HG03060 (cell line): ENCODE results near the gene CAPNS1.
"Not testable (repeated sequence)": the region's sequence is repeated elsewhere in the genome, so short reads cannot be mapped to it uniquely, and the experiment has no call there.

Experiments used
- ATAC-seq: cut with Tn5 transposase; IDR thresholded peaks from one replicate; pipeline ENCODE4 v1.9.1; 2021; ENCODE audit warnings: low read depth, moderate number of reproducible peaks; ENCODE audit not compliant: unreplicated experiment

Gene CAPNS1

DNA sequence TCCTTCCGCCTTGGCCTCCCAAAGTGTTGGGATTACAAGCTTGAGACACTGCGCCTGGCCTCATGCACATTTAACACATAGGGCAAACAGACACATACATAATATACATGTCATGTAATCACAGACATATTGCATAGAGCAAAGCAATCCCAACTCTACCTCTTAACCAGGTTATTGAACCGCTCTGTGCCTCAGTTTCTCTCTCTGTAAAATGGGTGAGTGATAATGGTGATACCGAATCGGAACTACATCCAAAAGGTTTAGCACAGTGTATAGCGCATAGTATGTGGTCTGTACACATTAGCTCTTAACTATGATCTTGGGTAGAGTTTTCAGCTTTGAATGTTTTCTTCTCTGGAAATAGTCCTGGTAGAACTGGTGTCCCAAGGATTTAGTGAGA lies 4.8 kb downstream of the CAPNS1 start:
- ATAC-seq: no peak

- ATAC-seq: no peak
Measured at GRCh38 chr19:36149673-36150406, 10.0 kb downstream of the CAPNS1 start.

DNA sequence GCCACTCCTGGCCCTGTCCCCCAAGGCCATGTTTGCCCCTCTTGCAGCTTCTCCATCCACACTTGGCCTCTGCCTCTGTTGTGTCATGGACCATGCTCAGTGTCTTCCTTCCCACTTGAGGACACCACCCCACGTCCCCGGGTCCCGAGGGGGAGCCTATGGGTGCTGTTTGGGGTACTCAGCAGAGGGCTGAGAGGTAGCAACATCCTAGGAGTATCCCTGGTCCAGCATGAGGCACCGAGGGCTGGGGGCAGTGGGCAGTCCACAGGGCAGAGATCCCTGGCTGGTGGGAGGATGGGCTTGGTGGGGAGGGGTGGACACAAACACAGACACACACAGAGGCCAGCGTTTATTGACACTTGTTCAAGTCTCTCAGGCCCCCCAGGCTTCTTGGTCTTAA lies 10.7 kb downstream of the CAPNS1 start:
- no peak for ATAC-seq

- no peak for ATAC-seq
Measured at GRCh38 chr19:36151144-36152018, 11.5 kb downstream of the CAPNS1 start.

DNA sequence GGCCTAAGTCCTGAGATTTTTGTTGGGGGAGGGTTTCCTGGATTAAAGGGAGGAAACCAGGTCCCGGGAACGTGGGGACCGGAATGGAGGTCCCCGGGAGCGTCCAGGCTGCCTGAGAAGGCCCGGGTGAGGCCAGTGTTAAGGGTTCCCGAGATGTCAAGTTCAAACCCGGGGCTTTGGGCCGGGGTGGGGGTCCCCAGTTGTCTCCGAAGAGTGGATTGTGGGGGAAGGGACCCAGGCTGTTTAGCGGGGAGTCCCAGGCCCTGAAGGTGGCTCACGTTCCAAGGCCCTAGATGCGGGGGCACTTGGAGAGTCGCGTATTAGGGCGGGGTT lies 12.1 kb downstream of the CAPNS1 start:
- no peak for ATAC-seq

DNA sequence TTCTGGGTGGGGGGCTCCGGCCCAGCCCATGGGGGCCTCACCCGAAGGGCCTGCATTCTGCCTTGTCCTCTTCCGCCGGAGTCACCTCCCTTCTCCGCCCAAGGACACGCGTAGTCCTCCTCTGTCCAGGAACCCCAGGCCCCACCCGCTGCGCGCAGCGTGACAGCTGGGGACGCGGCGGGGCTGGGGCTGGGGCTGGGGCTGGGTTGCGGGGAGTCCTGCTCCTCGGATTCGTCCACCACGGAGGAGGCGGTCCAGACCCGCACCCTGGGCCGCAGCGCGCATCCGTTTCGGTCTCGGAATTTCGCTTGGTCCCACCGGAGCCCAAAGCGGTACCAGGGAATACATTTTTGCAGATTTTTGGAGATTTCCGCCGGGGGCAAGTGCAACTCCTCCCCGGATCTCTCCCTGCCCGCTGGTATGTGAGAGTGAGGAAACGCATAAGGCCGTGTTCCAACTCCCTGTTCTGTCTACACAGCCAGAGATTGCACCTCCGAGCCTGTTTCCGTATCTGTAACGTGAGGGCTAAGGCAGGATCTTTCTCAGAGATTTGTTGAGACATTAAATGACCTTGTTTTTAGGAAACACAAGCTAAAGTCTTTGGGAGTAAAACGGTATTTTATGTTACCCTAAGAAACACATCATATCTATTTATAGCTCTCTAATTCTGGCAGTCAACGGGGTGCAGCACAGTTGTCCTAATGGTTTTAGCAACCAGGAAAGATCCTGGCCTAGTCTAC lies 12.7 kb downstream of the CAPNS1 start, which contains the start of gene COX7A1:
COX7A1 (minus strand) TSS at position 96 of the 740 bp plus-strand sequence; CDS start at position 56, 40 bp downstream.
- no peak for ATAC-seq

- no peak for ATAC-seq
Measured at GRCh38 chr19:36153126-36153525, 13.3 kb downstream of the CAPNS1 start.

- ATAC-seq: no peak
Measured at GRCh38 chr19:36160821-36161596, 21.1 kb downstream of the CAPNS1 start.

- ATAC-seq: no peak
Measured at GRCh38 chr19:36163813-36164212, 23.9 kb downstream of the CAPNS1 start.

GRCh38 chr19:36169084-36169760 lies 29.4 kb downstream of the CAPNS1 start:
- ATAC-seq: no peak

DNA sequence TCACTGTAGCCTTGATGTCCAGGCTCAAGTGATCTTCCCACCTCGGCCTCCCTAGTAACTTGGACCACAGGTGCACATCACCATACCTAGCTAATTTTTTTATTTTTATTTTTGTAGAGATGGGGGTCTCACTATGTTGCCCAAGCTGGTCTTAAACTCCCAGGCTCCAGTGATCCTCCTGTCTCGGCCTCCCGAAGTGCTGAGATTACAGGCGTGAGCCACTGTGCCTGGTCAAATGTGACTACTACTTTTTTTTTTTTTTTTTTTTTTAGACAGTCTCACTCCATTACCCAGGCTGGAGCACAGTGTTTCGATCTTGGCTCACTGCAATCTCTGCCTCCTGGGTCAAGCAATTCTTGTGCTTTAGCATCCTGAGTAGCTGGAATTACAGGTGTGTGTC lies 33.0 kb downstream of the CAPNS1 start:
- no peak for ATAC-seq

GRCh38 chr19:36173846-36174245 lies 34.0 kb downstream of the CAPNS1 start:
- not testable (repeated sequence) for ATAC-seq

- not testable (repeated sequence) for ATAC-seq
Measured at GRCh38 chr19:36179077-36179476, 39.2 kb downstream of the CAPNS1 start.

DNA sequence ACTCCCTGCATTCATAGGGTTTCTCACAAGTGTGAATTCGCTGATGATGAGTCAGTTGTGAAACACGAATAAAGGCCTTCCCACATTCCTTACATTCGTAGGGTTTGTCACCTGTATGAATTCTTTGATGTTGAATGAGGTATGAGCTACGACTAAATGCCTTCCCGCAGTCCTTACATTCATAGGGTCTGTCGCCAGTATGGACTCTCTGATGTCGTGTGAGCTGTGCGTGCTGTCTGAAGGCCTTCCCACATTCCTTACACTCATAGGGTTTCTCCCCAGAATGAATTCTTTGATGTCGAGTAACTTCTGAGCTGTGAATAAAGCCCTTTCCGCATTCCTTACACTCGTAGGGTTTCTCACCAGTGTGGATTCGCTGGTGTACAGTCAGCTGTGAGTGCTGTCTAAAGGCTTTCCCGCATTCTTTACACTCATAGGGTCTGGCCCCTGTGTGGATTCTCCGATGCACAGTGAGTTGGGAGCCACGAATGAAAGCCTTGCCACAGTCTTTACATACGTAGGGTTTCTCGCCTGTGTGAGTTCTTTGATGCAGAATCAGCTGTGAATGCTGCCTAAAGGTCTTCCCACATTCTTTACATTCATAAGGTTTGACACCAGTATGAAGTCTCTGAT lies 42.9 kb downstream of the CAPNS1 start:
- no peak for ATAC-seq

GRCh38 chr19:36183245-36183628 lies 43.4 kb downstream of the CAPNS1 start:
- no peak for ATAC-seq

DNA sequence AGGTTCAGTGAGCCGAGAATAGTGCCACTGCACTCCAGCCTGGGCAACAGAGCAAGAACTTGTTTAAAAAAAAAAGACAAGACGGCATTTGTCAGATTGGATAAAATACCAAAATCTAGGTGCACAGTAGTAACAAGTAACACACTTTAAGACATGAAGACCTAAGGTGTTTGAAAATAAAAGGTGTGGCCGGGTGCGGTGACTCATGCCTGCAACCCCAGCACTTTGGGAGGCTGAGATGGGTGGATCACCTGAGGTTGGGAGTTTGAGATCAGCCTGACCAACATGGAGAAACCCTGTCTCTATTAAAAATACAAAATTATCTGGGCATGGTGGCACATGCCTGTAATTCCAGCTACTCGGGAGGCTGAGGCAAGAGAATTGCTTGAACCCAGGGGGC lies 46.9 kb downstream of the CAPNS1 start:
- not testable (repeated sequence) for ATAC-seq

DNA sequence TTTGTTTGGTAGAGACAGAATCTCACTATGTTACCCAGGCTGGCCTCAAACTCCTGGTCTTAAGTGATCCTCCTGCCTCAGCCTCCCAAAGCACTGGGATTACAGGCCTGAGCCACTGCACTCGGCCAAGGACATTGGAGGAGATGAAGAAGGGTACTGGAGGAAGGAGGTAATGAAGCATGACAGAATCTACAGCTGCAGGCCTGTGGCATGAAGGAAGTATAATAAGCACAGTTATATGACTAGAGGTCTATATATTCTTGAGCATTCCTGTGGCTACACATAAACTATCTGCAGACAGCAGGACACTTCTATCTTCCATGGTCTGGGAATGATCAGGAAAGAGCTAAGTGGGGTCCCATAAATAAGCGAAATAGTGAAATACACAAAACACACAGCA lies 56.4 kb downstream of the CAPNS1 start:
- ATAC-seq: no peak

DNA sequence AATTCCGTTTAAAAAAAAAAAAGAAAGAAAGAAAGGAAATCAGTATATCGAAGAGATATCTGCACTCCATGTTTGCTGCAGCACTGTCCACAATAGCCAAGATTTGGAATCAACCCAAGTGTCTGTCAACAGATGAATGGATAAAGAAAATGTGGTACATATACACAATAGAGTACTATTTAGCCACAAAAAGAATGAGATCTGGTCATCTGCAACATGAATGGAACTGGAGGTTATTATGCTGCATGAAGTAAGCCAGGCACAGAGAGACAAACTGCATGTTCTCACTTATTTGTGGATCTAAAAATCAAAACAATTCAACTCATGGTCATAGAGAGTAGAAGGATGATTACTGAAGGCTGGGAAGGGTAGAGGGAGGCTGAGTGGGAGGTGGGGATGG lies 58.3 kb downstream of the CAPNS1 start:
- ATAC-seq: no peak
